Umbilical cord (tissue), 2 donors: Measurements from ENCODE around the gene CUL1. TPM values are rescaled to one million over a fixed set of nuclear protein-coding genes. Genes with fewer than 3 reads are reported as not detected.

ENCODE experiments used
- DNase-seq: peaks from one replicate; pipeline ENCODE4 v3.0.0-alpha.2; 2015; ENCODE audit warnings: low spot score
- total RNA-seq: library from RNA; depleted of rRNA; stranded (reverse); fragments of >200 nt; gene quantifications from one replicate; pipeline ENCODE4 v1.2.3, GENCODE V29; 2014; ENCODE audit warnings: low replicate concordance; ENCODE audit not compliant: insufficient read depth

The CUL1 gene
- total RNA-seq: 59.0 TPM

DNA sequence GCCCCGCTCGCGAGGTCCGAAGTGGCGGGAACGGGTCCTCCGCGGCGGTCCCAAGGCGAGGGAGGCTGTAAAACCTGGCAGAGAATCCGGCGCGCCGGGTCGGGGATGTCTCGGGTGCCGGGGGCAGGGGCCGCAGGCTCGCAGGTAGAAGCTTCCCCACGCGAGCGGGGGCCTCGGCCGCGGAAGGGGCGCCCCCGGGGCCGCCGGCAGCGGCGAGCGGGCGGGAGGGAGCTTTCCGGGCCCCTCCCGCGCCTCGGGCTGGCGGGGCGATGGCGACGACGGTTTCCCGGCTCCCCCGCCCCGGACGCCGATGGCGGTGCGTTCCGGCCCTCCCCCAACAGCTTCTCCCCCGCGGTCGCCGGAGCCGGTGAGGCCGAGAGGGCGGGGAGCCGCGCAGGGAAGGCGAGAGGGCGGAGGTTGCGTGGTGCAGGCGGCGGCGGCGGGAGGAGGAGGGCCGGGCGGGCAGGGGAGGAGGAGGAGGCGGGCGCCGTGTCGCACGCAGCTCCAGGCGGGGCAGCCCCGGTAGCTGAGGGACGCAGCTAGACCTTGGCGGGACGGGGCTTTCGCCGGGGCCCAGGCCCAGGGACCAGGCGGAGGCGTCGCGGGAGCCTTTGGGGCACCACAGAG lies at the start of gene CUL1:
TSS of gene CUL1 (plus strand) at position 507 of the 627 bp plus-strand sequence. CDS start 31,220 bp downstream, outside the sequence.
- peak; percentile 86 for DNase-seq

DNA sequence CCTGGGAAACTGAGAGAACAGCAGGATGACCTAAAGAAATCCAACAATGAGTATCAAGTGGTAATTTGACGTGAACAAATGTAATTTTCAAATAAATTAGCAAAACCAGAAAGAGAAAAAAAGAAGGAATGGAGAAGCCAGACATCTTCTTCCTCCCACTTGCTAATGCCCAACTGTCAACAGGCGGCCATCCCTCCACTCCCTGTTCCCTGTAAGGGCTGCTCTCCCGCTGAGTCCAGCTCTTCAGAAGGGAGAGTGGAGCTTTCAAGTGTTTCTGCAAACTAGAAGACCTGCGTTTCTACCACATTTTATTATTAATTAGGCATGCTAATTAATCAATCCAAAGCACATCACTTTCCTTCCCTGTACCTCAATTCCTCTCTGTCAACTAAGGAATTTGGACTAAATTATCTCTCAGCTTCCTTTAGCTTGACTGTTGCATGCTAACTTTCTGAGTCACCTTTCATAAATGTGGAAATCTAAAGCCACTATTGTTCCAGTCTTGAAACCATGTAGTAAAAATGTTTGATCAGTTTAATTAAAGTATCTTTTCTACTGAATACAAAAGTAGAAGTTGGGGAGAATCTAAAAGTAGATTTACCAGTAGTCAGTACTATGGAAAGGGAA lies 48.4 kb upstream of the CUL1 start:
- no peak for DNase-seq

- no peak for DNase-seq
These were observed 45.9 kb upstream of the CUL1 start for GRCh38 chr7:148652773-148653172.

GRCh38 chr7:148657929-148658328 lies 40.8 kb upstream of the CUL1 start:
- DNase-seq: no peak

DNA sequence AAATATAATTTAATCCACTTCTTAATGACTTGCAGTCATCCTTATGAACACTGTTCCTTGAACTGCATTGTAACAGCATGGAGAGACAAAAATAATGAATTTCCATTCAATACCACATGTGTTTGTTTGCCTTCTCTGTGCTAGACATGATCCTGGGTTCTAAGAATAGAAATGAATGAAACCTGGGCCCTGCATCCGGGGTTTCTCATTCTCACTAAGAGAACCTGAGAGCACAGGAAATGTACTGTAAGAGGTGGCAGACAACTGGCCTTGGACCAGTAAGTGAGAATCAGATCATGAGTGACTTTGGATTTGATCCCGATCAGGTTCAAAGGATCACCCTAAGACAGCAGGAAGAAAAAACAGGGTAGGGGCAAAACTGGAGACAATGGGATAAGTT lies 37.2 kb upstream of the CUL1 start:
- no peak for DNase-seq

GRCh38 chr7:148662646-148663045 lies 36.1 kb upstream of the CUL1 start:
- no peak for DNase-seq

DNA sequence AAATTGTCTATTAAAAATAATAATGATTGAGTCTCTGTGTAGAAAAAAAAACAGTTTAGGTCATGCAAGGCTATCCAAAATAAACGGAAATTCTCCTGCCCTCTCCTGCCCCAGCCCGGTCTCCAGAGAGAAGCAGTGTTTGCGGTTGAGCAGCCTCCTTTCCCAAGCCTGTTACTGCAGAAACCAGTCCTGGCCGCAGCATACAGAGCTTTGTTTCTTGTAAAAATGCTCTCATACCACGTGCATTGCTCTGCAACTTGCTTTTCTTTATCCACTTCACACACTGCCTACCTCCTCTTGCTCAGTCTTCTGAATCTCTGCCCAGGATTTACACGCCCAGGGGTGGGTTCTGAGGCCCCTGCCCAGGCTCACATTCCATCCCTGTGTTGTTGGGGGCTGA lies 34.4 kb upstream of the CUL1 start:
- peak; percentile 52 for DNase-seq

DNA sequence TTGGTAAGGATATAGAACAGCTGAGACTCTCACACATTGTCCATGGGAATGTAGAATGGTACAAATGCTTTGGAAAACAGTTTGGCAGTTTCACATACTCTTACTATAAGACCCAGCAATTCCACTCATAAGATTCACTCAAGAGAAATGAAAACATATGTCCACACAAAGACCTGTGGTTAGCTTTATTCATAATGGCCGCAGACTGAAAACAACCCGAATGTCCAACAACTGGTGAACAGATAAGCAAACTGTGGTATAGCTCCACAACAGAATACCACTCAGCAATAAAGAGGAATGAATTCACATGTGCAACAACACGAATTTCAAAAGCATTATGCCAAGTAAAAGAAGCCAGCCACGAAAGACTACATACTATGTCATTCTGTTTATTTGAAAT lies 33.5 kb upstream of the CUL1 start:
- DNase-seq: no peak

- DNase-seq: no peak
These were observed 28.8 kb upstream of the CUL1 start for GRCh38 chr7:148669927-148670326.

- no peak for DNase-seq
These were observed 28.3 kb upstream of the CUL1 start for GRCh38 chr7:148670374-148670773.

DNA sequence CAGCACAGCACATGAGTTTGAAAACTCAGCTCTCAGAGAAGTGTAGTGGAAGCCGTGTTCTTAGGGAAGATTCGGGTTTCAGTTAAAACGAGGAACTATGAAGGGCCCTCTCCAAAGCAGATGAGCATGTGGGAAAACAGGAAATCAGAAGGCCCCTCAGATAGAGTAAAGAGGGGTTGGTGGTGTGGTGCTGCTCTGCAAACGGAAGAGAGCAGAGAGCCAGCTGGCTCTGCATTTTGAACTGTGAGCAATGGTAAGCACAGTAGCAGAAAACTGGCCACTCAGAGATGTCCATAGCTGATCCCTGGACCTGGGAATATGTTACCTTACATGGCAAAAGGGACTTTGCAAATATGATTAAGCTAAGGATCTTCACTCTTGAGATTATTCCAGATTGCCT lies 27.9 kb upstream of the CUL1 start:
- DNase-seq: no peak

DNA sequence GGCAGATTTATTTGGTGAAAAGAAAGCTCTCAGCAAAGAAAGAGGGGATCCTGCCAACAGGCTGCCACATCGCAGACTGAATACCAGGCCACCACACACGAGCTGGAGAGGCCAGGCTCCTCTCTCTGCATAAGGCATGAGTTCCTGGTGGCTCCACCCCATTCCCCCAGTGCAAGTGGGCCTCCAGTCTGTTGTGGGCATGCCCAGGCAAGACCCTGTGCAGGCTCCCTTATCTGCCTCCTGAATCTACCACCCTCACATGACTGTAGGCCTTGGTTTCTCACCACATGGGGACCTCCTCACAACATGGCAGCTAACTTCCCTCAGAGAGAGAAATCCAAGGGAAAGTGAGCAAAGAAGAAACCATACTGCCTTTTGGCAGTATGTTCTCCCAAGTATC lies 26.7 kb upstream of the CUL1 start:
- no peak for DNase-seq

DNA sequence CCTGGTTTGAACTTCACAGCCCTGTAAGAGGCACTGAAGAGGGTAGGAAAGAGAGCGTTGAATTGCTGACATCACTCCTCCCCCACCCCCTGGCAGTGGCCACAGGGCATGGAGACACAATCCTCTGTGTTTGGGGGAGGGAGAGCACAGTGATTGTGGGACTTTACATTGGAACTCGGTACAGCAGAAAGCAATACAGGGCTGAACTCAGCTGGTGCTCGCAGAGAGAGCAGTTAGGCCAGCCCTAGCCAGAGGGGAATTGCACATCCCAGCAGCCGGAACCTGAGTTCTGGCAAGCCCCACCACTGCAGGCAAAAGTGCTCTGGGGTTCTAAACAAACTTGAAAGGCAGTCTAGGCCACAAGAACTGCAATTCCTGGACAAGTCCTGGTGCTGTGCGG lies 24.0 kb upstream of the CUL1 start:
- DNase-seq: no peak

- DNase-seq: no peak
These were observed 22.4 kb upstream of the CUL1 start for GRCh38 chr7:148676291-148676690.

GRCh38 chr7:148681821-148682220 lies 16.9 kb upstream of the CUL1 start:
- DNase-seq: no peak

GRCh38 chr7:148684289-148684830 lies 14.3 kb upstream of the CUL1 start:
- DNase-seq: no peak

GRCh38 chr7:148686312-148686937 lies 12.3 kb upstream of the CUL1 start:
- no peak for DNase-seq

GRCh38 chr7:148687555-148687954 lies 11.1 kb upstream of the CUL1 start:
- no peak for DNase-seq

DNA sequence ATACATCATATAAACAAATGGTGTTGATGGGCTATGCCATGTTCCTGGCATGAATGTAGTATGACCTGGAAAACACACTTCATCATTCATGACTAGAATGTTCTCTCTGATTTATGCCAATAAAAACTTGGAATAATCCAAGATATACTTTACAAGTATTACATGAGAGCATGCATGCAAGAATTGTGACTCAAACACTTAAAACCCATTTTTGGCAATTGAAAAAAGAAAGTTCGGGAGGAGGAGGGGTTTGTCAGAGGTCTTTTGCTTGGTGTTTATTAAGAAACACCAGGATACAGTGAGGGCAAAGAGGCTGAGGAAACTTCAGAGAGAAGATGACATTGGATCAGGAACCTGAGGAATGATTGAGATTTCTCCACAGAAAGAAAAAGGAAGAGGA lies 10.2 kb upstream of the CUL1 start:
- peak; percentile 80 for DNase-seq

- DNase-seq: no peak
These were observed 5.1 kb upstream of the CUL1 start for GRCh38 chr7:148693651-148694050.

DNA sequence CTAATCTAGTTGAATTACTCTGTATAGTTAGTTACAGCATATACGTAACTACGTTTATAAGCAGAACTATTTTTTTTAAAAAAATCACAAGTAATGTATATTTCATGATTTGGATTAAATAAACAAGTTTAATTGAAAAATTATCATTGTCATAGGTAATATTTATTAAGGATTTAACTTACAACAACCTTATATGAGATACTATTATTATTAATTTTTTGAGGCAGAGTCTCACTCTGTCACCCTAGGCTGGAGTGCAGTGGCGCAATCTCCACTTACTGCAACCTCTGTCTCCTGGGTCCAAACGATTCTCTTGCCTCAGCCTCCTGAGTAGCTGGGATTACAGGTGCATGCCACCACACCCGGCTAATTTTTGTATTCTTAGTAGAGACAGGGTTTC lies 4.1 kb upstream of the CUL1 start:
- DNase-seq: no peak

GRCh38 chr7:148695953-148696352 lies 2.8 kb upstream of the CUL1 start:
- DNase-seq: no peak

GRCh38 chr7:148696787-148697186 lies 1.9 kb upstream of the CUL1 start:
- DNase-seq: no peak
